Ovary (tissue), 9 donors: ENCODE results near the gene DDN. TPM values are rescaled to one million over a fixed set of nuclear protein-coding genes. Genes with fewer than 3 reads are reported as not detected.

ENCODE experiments used
- DNase-seq, 5 donors: peaks; one replicate each; pipeline ENCODE4 v3.0.0-alpha.2; 2019 to 2020
- H3K27ac ChIP-seq, 2 donors: fragments of 200-600 bp; one replicate each; pipeline versions ENCODE4 v1.5.1 to v1.8.0; 2019 to 2022
- H3K27me3 ChIP-seq: fragments of 200-600 bp; one replicate; pipeline ENCODE4 v1.8.0; 2022
- H3K36me3 ChIP-seq: fragments of 200-600 bp; sonication (generic); one replicate; pipeline ENCODE4 v1.5.1; 2019
- H3K4me1 ChIP-seq: one replicate; pipeline ENCODE4 v1.8.1; 2013; ENCODE audit warnings: mild to moderate bottlenecking, moderate library complexity; ENCODE audit not compliant: insufficient read depth
- H3K4me3 ChIP-seq: fragments of 200-600 bp; sonication (generic); one replicate; pipeline ENCODE4 v1.5.1; 2017
- H3K9me3 ChIP-seq, 2 donors: fragments of 200-600 bp in 1 of 2; sonication (generic) in 1 of 2; one replicate each; pipeline versions ENCODE4 v1.5.1 to v1.8.1; 2013 to 2019; ENCODE audit warnings: mild to moderate bottlenecking in 1 of 2, moderate library complexity in 1 of 2
- CTCF ChIP-seq, 3 donors: fragments of 450-650 bp in 2 of 3; fragments of 200-600 bp in 1 of 3; IDR thresholded peaks; one replicate each; pipeline versions ENCODE4 v1.5.1 to v1.8.0; 2016 to 2022; ENCODE audit warnings: antibody characterized with exemption in 3 of 3, mild to moderate bottlenecking in 1 of 3
- EP300 ChIP-seq: sonication (generic); formaldehyde crosslinking; IDR thresholded peaks from one replicate; pipeline ENCODE4 v1.6.1; 2017; ENCODE audit warnings: antibody characterized with exemption
- POLR2A ChIP-seq: fragments of 450-650 bp; IDR thresholded peaks from one replicate; pipeline ENCODE4 v1.6.1; 2017; ENCODE audit warnings: antibody characterized with exemption, mild to moderate bottlenecking, moderate library complexity
- WGBS, 3 donors: extraction: QIAGEN DNeasy Blood & Tissue Kit in 1 of 3; methylation state at CpG; one replicate each; pipeline versions ENCODE4 v1.1.5 to v1.1.7; 2013 to 2017; 5-methylcytosine and 5-hydroxymethylcytosine counted together
- intact Hi-C, 4 donors: fragments of 100-400 bp; cut with DNase I; formaldehyde crosslinking; loops; one replicate each; pipeline versions ENCODE4 v1.11.0 to v1.15.1; 2022 to 2023
- polyA plus RNA-seq, 2 donors: library from polyadenylated mRNA; stranded (reverse); fragments of 200-250 nt in 1 of 2; fragments of 350-450 nt in 1 of 2; fragmentation: Illumina TruSeq in 1 of 2; extraction: RNeasy Lipid Tissue Mini Kit (QIAGEN cat#74804) in 1 of 2; gene quantifications; one replicate each; pipeline ENCODE4 v1.2.3, GENCODE V29; 2013 to 2014
- total RNA-seq, 7 donors: library from RNA; depleted of rRNA in 2 of 7; stranded (reverse); fragments of >200 nt in 2 of 7; fragmentation: NEBNext Ultra II Directional in 3 of 7; extraction: Animal tissue kit (Norgen Biotek cat#: 25700) in 3 of 7; gene quantifications; one replicate each; pipeline versions ENCODE4 v1.1.0 to v1.2.4, GENCODE V29; 2016 to 2023
- donor health status: DM: no; HTN: no; CAD: no; lungs with moderate emphysema.
- donor health status: DM: no; HTN: no; CAD: no.
- donor health status: Bipolar disorder and iron deficiency.
- donor health status: DM: yes; HTN: yes; CAD: no.
- donor health status: DM: no; HTN: no; CAD: no.
- donor health status: DM: yes; HTN: yes; CAD: no.

Gene DDN
- total and polyA plus RNA-seq, 9 donors, result 0.04 to 0.28 (median 0.05) TPM; not detected in 6

GRCh38 chr12:48956279-48957140 is 42.7 kb downstream of the DDN start:
- H3K36me3 ChIP-seq, result no peaks in the 10 kb centered on the region
- intact Hi-C loops, result no loop called here
- peak overlapping the region in 1 of 2 donors; percentile 37 for H3K27ac ChIP-seq
- H3K9me3 ChIP-seq, result no peaks in the 10 kb centered on the region
- no peaks in the 10 kb centered on the region for H3K27me3 ChIP-seq
- H3K4me1 ChIP-seq, result peaks cover 10% of the 10 kb centered on the region
- TF ChIP-seq CTCF (IDR thresholded peaks at IDR 0.05), result no peak
- no peak for TF ChIP-seq POLR2A
- TF ChIP-seq EP300, result peak; percentile 68
- DNase-seq, result peak; percentile 70 to 84 (median 77)
- H3K4me3 ChIP-seq, result peak overlapping the region; percentile 96
- WGBS, 3 donors, result 0 to 2% (median 1%) methylated on average over 29 of the region's 29 CpGs

GRCh38 chr12:48954841-48955501 is 44.2 kb downstream of the DDN start:
- intact Hi-C loops, result no loop called here
- Histone ChIP-seq H3K27me3 (no peaks in the 10 kb centered on the region), H3K27ac (no peak overlapping the region), H3K9me3 (no peaks in the 10 kb centered on the region), H3K36me3 (no peaks in the 10 kb centered on the region), H3K4me3 (no peak overlapping the region), H3K4me1 (peaks cover 10% of the 10 kb centered on the region)
- DNase-seq, result no peak
- no peak for TF ChIP-seq EP300
- TF ChIP-seq POLR2A, result no peak
- no peak for TF ChIP-seq CTCF (IDR thresholded peaks at IDR 0.05)
- WGBS, 3 donors, result 84 to 93% (median 87%) methylated on average over 3 of the region's 3 CpGs

DNA sequence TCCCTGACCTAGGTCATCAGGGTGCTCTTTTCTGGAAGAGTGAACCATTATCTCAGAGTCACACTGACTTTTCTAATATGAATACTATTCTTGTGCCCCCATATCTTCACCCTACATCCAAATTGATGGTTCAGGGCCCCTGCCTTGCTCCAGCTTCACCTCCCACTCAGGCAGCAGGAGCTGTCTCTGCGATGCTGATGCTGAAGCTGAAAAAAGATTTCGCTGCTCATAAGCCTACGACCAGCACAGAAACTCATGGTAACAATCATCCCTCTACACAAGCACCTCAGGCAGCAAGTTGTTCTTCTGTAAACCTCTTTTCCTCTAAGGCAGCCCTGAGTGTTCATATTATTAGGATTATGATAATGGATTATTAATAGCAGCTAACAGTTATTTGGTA is 45.1 kb downstream of the DDN start:
- Histone ChIP-seq H3K27me3 (no peaks in the 10 kb centered on the region), H3K9me3 (no peaks in the 10 kb centered on the region), H3K4me3 (no peak overlapping the region), H3K4me1 (peaks cover 10% of the 10 kb centered on the region), H3K36me3 (no peaks in the 10 kb centered on the region), H3K27ac (no peak overlapping the region)
- intact Hi-C loops, result no loop called here
- DNase-seq, result no peak
- TF ChIP-seq CTCF (IDR thresholded peaks at IDR 0.05) (no peak), POLR2A (no peak), EP300 (no peak)
- WGBS, 3 donors, result 94 to 98% (median 95%) methylated on average over 3 of the region's 3 CpGs

- intact Hi-C loops, result no loop called here
Observed at GRCh38 chr12:48952691-48953090, 46.5 kb downstream of the DDN start.

More at GRCh38 chr12:48952691-48953090, 46.5 kb downstream of the DDN start:
- no peaks in the 10 kb centered on the region for H3K9me3 ChIP-seq
- DNase-seq, result no peak
- TF ChIP-seq CTCF (IDR thresholded peaks at IDR 0.05) (no peak), POLR2A (no peak), EP300 (no peak)
- 82 to 87% (median 85%) methylated on average over 4 of the region's 4 CpGs for WGBS, 3 donors
- peaks cover 5% of the 10 kb centered on the region for H3K4me1 ChIP-seq
- no peak overlapping the region for H3K4me3 ChIP-seq
- no peaks in the 10 kb centered on the region for H3K36me3 ChIP-seq
- no peaks in the 10 kb centered on the region for H3K27me3 ChIP-seq
- H3K27ac ChIP-seq, result no peak overlapping the region
